Activated CD8-positive, alpha-beta T cell treated with anti-CD3 and anti-CD28 coated beads for 36 hours (primary cell): ENCODE results near the gene HOXD10. TPM values are rescaled to one million over a fixed set of nuclear protein-coding genes. Genes with fewer than 3 reads are reported as not detected.

Source experiments
- ATAC-seq: fragments of 200-7000 bp; cut with Tn5 transposase; one replicate; pipeline ENCODE4 v1.10.0; 2021; ENCODE audit warnings: mild to moderate bottlenecking, moderate library complexity
- CTCF ChIA-PET: fragments of 350-600 bp; sonication (Branson Sonifier 250); formaldehyde crosslinking; loops from one replicate; lab custom pipeline; 2021; ENCODE audit warnings: antibody characterized with exemption; lab: Charles Lee
- POLR2A ChIA-PET: fragments of 350-600 bp; sonication (Branson Sonifier 250); formaldehyde crosslinking; loops from one replicate; lab custom pipeline; 2021; ENCODE audit warnings: antibody characterized with exemption; lab: Charles Lee
- DNase-seq: peaks from one replicate; pipeline ENCODE4 v3.0.0-alpha.2; 2020
- H3K27ac Mint-ChIP-seq: one replicate; pipeline ENCODE4 v1.8.0; 2021; ENCODE audit warnings: mild to moderate bottlenecking, mixed read lengths
- H3K27me3 Mint-ChIP-seq: one replicate; pipeline ENCODE4 v1.8.0; 2021; ENCODE audit warnings: mixed read lengths
- H3K36me3 Mint-ChIP-seq: one replicate; pipeline ENCODE4 v1.8.0; 2021; ENCODE audit warnings: low read depth, mixed read lengths
- H3K4me1 Mint-ChIP-seq: one replicate; pipeline ENCODE4 v1.8.0; 2021; ENCODE audit warnings: low read depth, mixed read lengths
- H3K4me3 Mint-ChIP-seq: one replicate; pipeline ENCODE4 v1.8.0; 2021; ENCODE audit warnings: mild to moderate bottlenecking, moderate library complexity, mixed read lengths
- H3K9me3 Mint-ChIP-seq: one replicate; pipeline ENCODE4 v1.8.0; 2021; ENCODE audit warnings: mixed read lengths
- CTCF ChIP-seq: fragments of 200-600 bp; IDR thresholded peaks from one replicate; pipeline ENCODE4 v1.8.0; 2022; ENCODE audit warnings: antibody characterized with exemption, mild to moderate bottlenecking
- intact Hi-C: fragments of 100-400 bp; cut with micrococcal nuclease; formaldehyde crosslinking; loops from one replicate; pipeline ENCODE4 v1.10.0; 2022
- total RNA-seq, 2 experiments: library from RNA; stranded (reverse); gene quantifications; one replicate each; pipeline ENCODE4 v1.2.3, GENCODE V29; 2021

HOXD10 gene
- total RNA-seq, 2 experiments from 2014 or later: not detected

- DNase-seq (no peak), ATAC-seq (no peak)
- TF ChIP-seq CTCF: no peak
- intact Hi-C loops: loop anchor here (5.0 kb wide), 1 partner anchor 39 kb away; the partner anchor contains the start of gene HOXD9
- peaks cover 23% of the 10 kb centered on the region for H3K4me1 Mint-ChIP-seq
- peaks cover 4% of the 10 kb centered on the region for H3K9me3 Mint-ChIP-seq
- peaks cover 82% of the 10 kb centered on the region for H3K27me3 Mint-ChIP-seq
- H3K36me3 Mint-ChIP-seq: peaks cover 3% of the 10 kb centered on the region
- H3K4me3 Mint-ChIP-seq: no peak overlapping the region
- POLR2A ChIA-PET: interaction anchor here (1.0 kb wide), 1 partner anchor 9 kb away, joined by 3 read pairs; no protein-coding TSS in a partner anchor
- H3K27ac Mint-ChIP-seq: no peak overlapping the region
- CTCF ChIA-PET: interaction anchor here (0.8 to 5.5 kb wide), 9 partner anchors 21 to 393 kb away, joined by 3 to 34 read pairs (median 4); no protein-coding TSS in a partner anchor
Measured at GRCh38 chr2:176160986-176161824, 44.6 kb downstream of the HOXD10 start.

- Mint-ChIP-seq H3K4me3 (no peak overlapping the region), H3K27me3 (peaks cover 83% of the 10 kb centered on the region), H3K4me1 (peaks cover 23% of the 10 kb centered on the region), H3K27ac (no peak overlapping the region), H3K9me3 (peaks cover 4% of the 10 kb centered on the region), H3K36me3 (peaks cover 3% of the 10 kb centered on the region)
- CTCF ChIA-PET: interaction anchor here (0.7 to 5.5 kb wide), 9 partner anchors 22 to 392 kb away, joined by 3 to 34 read pairs (median 4); no protein-coding TSS in a partner anchor
- ATAC-seq: no peak
- TF ChIP-seq CTCF: no peak
- POLR2A ChIA-PET: interaction anchor here (0.7 to 1.0 kb wide), 2 partner anchors 10 to 840 kb away, joined by 3 read pairs; no protein-coding TSS in a partner anchor
- DNase-seq: no peak
- intact Hi-C loops: loop anchor here (5.0 kb wide), 1 partner anchor 40 kb away; the partner anchor contains the start of gene HOXD9
Measured at GRCh38 chr2:176161825-176162626, 45.4 kb downstream of the HOXD10 start.

GRCh38 chr2:176162911-176163671, 46.5 kb downstream of the HOXD10 start:
- peaks cover 4% of the 10 kb centered on the region for H3K9me3 Mint-ChIP-seq
- no peak for DNase-seq
- no peak overlapping the region for H3K4me3 Mint-ChIP-seq
- TF ChIP-seq CTCF: no peak
- intact Hi-C loops: loop anchor here (5.0 kb wide), 1 partner anchor 41 kb away; the partner anchor contains the start of gene HOXD9
- H3K36me3 Mint-ChIP-seq: peaks cover 3% of the 10 kb centered on the region
- peaks cover 86% of the 10 kb centered on the region for H3K27me3 Mint-ChIP-seq
- POLR2A ChIA-PET: interaction anchor here (0.7 kb wide), 1 partner anchor 841 kb away, joined by 3 read pairs; no protein-coding TSS in a partner anchor
- peaks cover 16% of the 10 kb centered on the region for H3K4me1 Mint-ChIP-seq
- ATAC-seq: no peak
- no peak overlapping the region for H3K27ac Mint-ChIP-seq
- CTCF ChIA-PET: interaction anchor here (0.7 to 5.5 kb wide), 2 partner anchors 23 to 65 kb away, joined by 3 to 34 read pairs; no protein-coding TSS in a partner anchor

- CTCF ChIA-PET: interaction anchor here (5.5 kb wide), 1 partner anchor 23 kb away, joined by 34 read pairs; no protein-coding TSS in a partner anchor
- intact Hi-C loops: loop anchor here (5.0 kb wide), 1 partner anchor 41 kb away; the partner anchor contains the start of gene HOXD9
- H3K4me3 Mint-ChIP-seq: no peak overlapping the region
Measured at GRCh38 chr2:176163672-176164056, 47.1 kb downstream of the HOXD10 start.

More at GRCh38 chr2:176163672-176164056, 47.1 kb downstream of the HOXD10 start:
- H3K9me3 Mint-ChIP-seq: peaks cover 4% of the 10 kb centered on the region
- no peak for TF ChIP-seq CTCF
- DNase-seq: no peak
- H3K27me3 Mint-ChIP-seq: peaks cover 84% of the 10 kb centered on the region
- H3K36me3 Mint-ChIP-seq: peaks cover 3% of the 10 kb centered on the region
- no peak for ATAC-seq
- no peak overlapping the region for H3K27ac Mint-ChIP-seq
- H3K4me1 Mint-ChIP-seq: peaks cover 13% of the 10 kb centered on the region
- POLR2A ChIA-PET: no interaction called here
